MCF 10A (cell line): ENCODE results near the gene KIF19. TPM values are rescaled to one million over a fixed set of nuclear protein-coding genes. Genes with fewer than 3 reads are reported as not detected.

Source experiments
- BruUV-seq: library from RNA; stranded (reverse); fragments of 400-500 nt; replicated peaks from 2 replicates; lab custom pipeline; 2021; lab: Mats Ljungman, UMichigan
- CTCF ChIA-PET: fragments of 300-600 bp; sonication (Branson Sonifier 250); formaldehyde crosslinking; extraction: SDS; loops from one replicate; lab custom pipeline; 2021; ENCODE audit warnings: antibody characterized with exemption, inconsistent platforms; lab: Yijun Ruan, JAX
- POLR2A ChIA-PET: fragments of 300-600, 350-650 bp; sonication (Branson Sonifier 250); formaldehyde crosslinking; extraction: SDS; loops from one replicate; lab custom pipeline; 2020; ENCODE audit warnings: antibody characterized with exemption, inconsistent platforms; lab: Yijun Ruan, JAX
- DNase-seq: peaks from one replicate; pipeline ENCODE4 v3.0.0-alpha.2; 2018; ENCODE audit not compliant: unreplicated experiment
- H3K27ac Mint-ChIP-seq: one replicate; pipeline ENCODE4 v1.8.0; 2022; ENCODE audit warnings: mild to moderate bottlenecking, low read depth, mixed read lengths; ENCODE audit not compliant: unreplicated experiment
- H3K27me3 Mint-ChIP-seq: one replicate; pipeline ENCODE4 v1.8.0; 2022; ENCODE audit warnings: mixed read lengths; ENCODE audit not compliant: insufficient read depth, unreplicated experiment
- H3K36me3 Mint-ChIP-seq: one replicate; pipeline ENCODE4 v1.8.0; 2022; ENCODE audit warnings: mild to moderate bottlenecking, moderate library complexity, mixed read lengths; ENCODE audit not compliant: insufficient read depth, unreplicated experiment
- H3K4me1 Mint-ChIP-seq: one replicate; pipeline ENCODE4 v1.8.0; 2022; ENCODE audit warnings: mixed read lengths; ENCODE audit not compliant: insufficient read depth, unreplicated experiment
- H3K4me3 Mint-ChIP-seq: one replicate; pipeline ENCODE4 v1.8.0; 2022; ENCODE audit warnings: mild to moderate bottlenecking, moderate library complexity, mixed read lengths; ENCODE audit not compliant: unreplicated experiment
- H3K9me3 Mint-ChIP-seq: one replicate; pipeline ENCODE4 v1.8.0; 2022; ENCODE audit warnings: mixed read lengths; ENCODE audit not compliant: unreplicated experiment
- intact Hi-C: fragments of 100-400 bp; cut with micrococcal nuclease; formaldehyde crosslinking; loops from 2 replicates; pipeline ENCODE4 v1.14.1; 2022
- total RNA-seq: library from RNA; stranded (reverse); gene quantifications from 2 replicates; pipeline ENCODE4 v1.2.3, GENCODE V29; 2022
- TF ChIP-seq, protein P1 (sequence below): fragments of 200-600 bp; IDR thresholded peaks from one replicate; pipeline ENCODE4 v1.8.0; 2022; ENCODE audit warnings: antibody characterized with exemption, mild to moderate bottlenecking; ENCODE audit not compliant: unreplicated experiment

KIF19 gene
- total RNA-seq, 1 experiment from 2014 or later: not detected

DNA sequence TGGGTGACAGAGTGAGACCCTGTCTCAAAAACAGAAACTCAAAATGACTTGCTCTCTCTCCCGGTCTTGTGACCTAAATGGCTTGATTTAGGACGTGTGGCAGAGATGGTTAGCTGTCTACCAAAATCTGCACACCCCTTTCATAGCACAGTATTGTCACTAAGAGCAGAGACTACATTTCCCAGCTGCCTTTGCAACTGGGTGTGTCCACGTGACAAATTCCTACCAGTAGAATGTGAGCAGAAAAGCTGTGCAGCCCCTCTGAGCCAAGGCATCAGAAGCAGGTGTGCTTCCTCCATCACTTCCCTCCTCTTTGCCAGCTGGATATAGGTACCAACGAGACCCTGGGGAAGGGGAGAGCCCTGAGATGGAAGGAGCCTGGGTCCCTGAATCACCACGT is 66.8 kb downstream of the KIF19 start:
- H3K9me3 Mint-ChIP-seq: no peaks in the 10 kb centered on the region
- H3K27ac Mint-ChIP-seq: no peak overlapping the region
- no peak for DNase-seq
- peaks cover 6% of the 10 kb centered on the region for H3K4me1 Mint-ChIP-seq
- H3K27me3 Mint-ChIP-seq: peaks cover 21% of the 10 kb centered on the region
- H3K36me3 Mint-ChIP-seq: no peaks in the 10 kb centered on the region
- TF ChIP-seq, protein P1, sequence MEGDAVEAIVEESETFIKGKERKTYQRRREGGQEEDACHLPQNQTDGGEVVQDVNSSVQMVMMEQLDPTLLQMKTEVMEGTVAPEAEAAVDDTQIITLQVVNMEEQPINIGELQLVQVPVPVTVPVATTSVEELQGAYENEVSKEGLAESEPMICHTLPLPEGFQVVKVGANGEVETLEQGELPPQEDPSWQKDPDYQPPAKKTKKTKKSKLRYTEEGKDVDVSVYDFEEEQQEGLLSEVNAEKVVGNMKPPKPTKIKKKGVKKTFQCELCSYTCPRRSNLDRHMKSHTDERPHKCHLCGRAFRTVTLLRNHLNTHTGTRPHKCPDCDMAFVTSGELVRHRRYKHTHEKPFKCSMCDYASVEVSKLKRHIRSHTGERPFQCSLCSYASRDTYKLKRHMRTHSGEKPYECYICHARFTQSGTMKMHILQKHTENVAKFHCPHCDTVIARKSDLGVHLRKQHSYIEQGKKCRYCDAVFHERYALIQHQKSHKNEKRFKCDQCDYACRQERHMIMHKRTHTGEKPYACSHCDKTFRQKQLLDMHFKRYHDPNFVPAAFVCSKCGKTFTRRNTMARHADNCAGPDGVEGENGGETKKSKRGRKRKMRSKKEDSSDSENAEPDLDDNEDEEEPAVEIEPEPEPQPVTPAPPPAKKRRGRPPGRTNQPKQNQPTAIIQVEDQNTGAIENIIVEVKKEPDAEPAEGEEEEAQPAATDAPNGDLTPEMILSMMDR: no peak
- ChIA-PET POLR2A (interaction anchor here (1.5 kb wide), 1 partner anchor 24 kb away, joined by 5 read pairs; no protein-coding TSS in a partner anchor), CTCF (interaction anchor here (1.2 to 3.0 kb wide), 4 partner anchors 12 to 65 kb away, joined by 3 to 21 read pairs (median 6); no protein-coding TSS in a partner anchor)
- intact Hi-C loops: no loop called here
- no TSS peak for BruUV-seq
- no peak overlapping the region for H3K4me3 Mint-ChIP-seq

GRCh38 chr17:74393346-74393942 is 67.4 kb downstream of the KIF19 start:
- POLR2A ChIA-PET: interaction anchor here (0.8 to 1.5 kb wide), 2 partner anchors 24 to 33 kb away, joined by 3 to 5 read pairs; no protein-coding TSS in a partner anchor
- no TSS peak for BruUV-seq
- Mint-ChIP-seq H3K27ac (no peak overlapping the region), H3K4me1 (peaks cover 6% of the 10 kb centered on the region), H3K36me3 (no peaks in the 10 kb centered on the region), H3K4me3 (no peak overlapping the region), H3K27me3 (peaks cover 21% of the 10 kb centered on the region), H3K9me3 (no peaks in the 10 kb centered on the region)
- intact Hi-C loops: no loop called here
- DNase-seq: no peak
- TF ChIP-seq, protein P1: no peak
- CTCF ChIA-PET: interaction anchor here (0.5 to 3.0 kb wide), 5 partner anchors 13 to 99 kb away, joined by 3 to 21 read pairs (median 3); partner anchors contain the start of gene GPR142

DNA sequence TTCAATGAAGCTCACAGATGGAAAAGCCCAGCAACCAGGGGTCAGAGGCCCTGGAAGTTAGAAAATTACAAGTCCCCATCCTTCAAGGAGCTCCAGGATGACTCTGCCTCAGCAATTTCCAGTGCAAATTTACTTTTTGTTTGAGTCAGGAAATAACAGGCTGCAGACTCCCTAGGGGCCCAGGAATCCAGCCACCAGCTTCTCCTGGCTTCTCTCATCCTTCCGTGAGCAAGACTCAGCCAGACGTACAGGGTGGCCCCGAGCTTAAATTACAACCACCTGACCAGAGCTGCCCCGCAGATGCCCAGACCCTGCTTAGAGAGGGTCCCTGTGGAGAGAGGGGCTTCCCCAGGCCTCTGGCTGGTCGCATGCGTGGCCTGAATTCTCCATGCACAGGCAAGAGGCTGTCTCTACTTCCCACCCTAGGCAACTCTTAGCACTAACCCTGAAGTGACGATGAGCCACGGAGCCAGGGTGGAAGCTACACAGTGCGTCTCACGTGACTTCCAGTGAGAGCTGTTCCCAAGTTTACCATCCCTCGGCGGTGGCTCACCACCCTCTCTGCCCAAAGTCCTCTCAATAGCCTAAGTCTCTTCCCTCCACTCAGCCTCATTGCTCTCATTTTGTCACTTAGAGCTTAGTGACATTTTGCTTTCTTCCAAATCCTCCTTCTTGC is 68.4 kb downstream of the KIF19 start:
- Mint-ChIP-seq H3K4me1 (peaks cover 6% of the 10 kb centered on the region), H3K27ac (no peak overlapping the region), H3K9me3 (no peaks in the 10 kb centered on the region), H3K4me3 (no peak overlapping the region), H3K27me3 (peaks cover 14% of the 10 kb centered on the region), H3K36me3 (no peaks in the 10 kb centered on the region)
- intact Hi-C loops: no loop called here
- CTCF ChIA-PET: interaction anchor here (0.6 to 3.0 kb wide), 5 partner anchors 14 to 507 kb away, joined by 3 to 21 read pairs (median 6); no protein-coding TSS in a partner anchor
- BruUV-seq: no TSS peak
- TF ChIP-seq, protein P1: no peak
- POLR2A ChIA-PET: interaction anchor here (0.8 to 1.5 kb wide), 3 partner anchors 23 to 34 kb away, joined by 3 to 5 read pairs (median 4); no protein-coding TSS in a partner anchor
- no peak for DNase-seq

GRCh38 chr17:74394977-74395376 is 69.0 kb downstream of the KIF19 start:
- Mint-ChIP-seq H3K27me3 (peaks cover 8% of the 10 kb centered on the region), H3K36me3 (no peaks in the 10 kb centered on the region), H3K27ac (no peak overlapping the region), H3K9me3 (no peaks in the 10 kb centered on the region), H3K4me1 (peaks cover 6% of the 10 kb centered on the region), H3K4me3 (no peak overlapping the region)
- BruUV-seq: no TSS peak
- DNase-seq: no peak
- TF ChIP-seq, protein P1: no peak
- CTCF ChIA-PET: interaction anchor here (0.7 to 3.0 kb wide), 3 partner anchors 15 to 507 kb away, joined by 3 to 21 read pairs (median 6); no protein-coding TSS in a partner anchor
- POLR2A ChIA-PET: interaction anchor here (0.8 kb wide), 1 partner anchor 34 kb away, joined by 4 read pairs; no protein-coding TSS in a partner anchor
- intact Hi-C loops: no loop called here
